ENCODE data around the gene COL5A1. TPM values are rescaled to one million over a fixed set of nuclear protein-coding genes. Genes with fewer than 3 reads are reported as not detected.

Gene COL5A1
- total RNA-seq, 1 donor from 2014 or later = 87.7 TPM

GRCh38 chr9:134807716-134808446 is 166.3 kb downstream of the COL5A1 start:
- TF ChIP-seq, protein P1, sequence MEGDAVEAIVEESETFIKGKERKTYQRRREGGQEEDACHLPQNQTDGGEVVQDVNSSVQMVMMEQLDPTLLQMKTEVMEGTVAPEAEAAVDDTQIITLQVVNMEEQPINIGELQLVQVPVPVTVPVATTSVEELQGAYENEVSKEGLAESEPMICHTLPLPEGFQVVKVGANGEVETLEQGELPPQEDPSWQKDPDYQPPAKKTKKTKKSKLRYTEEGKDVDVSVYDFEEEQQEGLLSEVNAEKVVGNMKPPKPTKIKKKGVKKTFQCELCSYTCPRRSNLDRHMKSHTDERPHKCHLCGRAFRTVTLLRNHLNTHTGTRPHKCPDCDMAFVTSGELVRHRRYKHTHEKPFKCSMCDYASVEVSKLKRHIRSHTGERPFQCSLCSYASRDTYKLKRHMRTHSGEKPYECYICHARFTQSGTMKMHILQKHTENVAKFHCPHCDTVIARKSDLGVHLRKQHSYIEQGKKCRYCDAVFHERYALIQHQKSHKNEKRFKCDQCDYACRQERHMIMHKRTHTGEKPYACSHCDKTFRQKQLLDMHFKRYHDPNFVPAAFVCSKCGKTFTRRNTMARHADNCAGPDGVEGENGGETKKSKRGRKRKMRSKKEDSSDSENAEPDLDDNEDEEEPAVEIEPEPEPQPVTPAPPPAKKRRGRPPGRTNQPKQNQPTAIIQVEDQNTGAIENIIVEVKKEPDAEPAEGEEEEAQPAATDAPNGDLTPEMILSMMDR (IDR thresholded peaks at IDR 0.05; ENCODE audit: insufficient read depth, low read length, poor library complexity, severe bottlenecking) = no peak
- no peak for DNase-seq (ENCODE audit: low read depth)
- no peaks in the 10 kb centered on the region for H3K36me3 ChIP-seq (ENCODE audit: control insufficient read depth, insufficient read depth, low read length)

DNA sequence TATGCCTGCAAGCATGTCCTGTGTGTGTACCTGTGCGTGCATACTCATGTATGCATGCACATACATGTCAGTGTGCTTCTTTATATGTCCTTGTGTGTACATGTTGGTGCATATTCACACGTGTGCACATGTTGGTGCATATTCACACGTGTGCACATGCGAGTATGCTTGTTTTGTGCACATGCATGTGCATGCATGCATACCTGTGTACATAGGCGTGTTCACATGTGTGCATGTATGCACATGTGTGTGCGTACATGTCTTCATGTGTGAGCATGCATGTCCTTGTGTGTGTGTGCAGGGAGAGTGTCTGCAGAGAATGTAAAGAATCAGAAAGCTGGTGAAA is 166.8 kb downstream of the COL5A1 start:
- Histone ChIP-seq H3K4me3 (ENCODE audit: low read depth, low read length) (no peak overlapping the region), H3K27me3 (ENCODE audit: control insufficient read depth, insufficient read depth, low read length) (no peaks in the 10 kb centered on the region), H3K36me3 (ENCODE audit: control insufficient read depth, insufficient read depth, low read length) (no peaks in the 10 kb centered on the region)
- no peak for DNase-seq (ENCODE audit: low read depth)
- TF ChIP-seq, protein P1 (IDR thresholded peaks at IDR 0.05; ENCODE audit: insufficient read depth, low read length, poor library complexity, severe bottlenecking) = no peak

More at GRCh38 chr9:134807716-134808446, 166.3 kb downstream of the COL5A1 start:
- Histone ChIP-seq H3K4me3 (ENCODE audit: low read depth, low read length) (no peak overlapping the region), H3K27me3 (ENCODE audit: control insufficient read depth, insufficient read depth, low read length) (no peaks in the 10 kb centered on the region)

- Histone ChIP-seq H3K36me3 (ENCODE audit: control insufficient read depth, insufficient read depth, low read length) (no peaks in the 10 kb centered on the region), H3K27me3 (ENCODE audit: control insufficient read depth, insufficient read depth, low read length) (no peaks in the 10 kb centered on the region), H3K4me3 (ENCODE audit: low read depth, low read length) (no peak overlapping the region)
- no peak for DNase-seq (ENCODE audit: low read depth)
- TF ChIP-seq, protein P1 (IDR thresholded peaks at IDR 0.05; ENCODE audit: insufficient read depth, low read length, poor library complexity, severe bottlenecking) = no peak
These were observed 167.7 kb downstream of the COL5A1 start for GRCh38 chr9:134809292-134809691.

- Histone ChIP-seq H3K36me3 (ENCODE audit: control insufficient read depth, insufficient read depth, low read length) (no peaks in the 10 kb centered on the region), H3K27me3 (ENCODE audit: control insufficient read depth, insufficient read depth, low read length) (no peaks in the 10 kb centered on the region), H3K4me3 (ENCODE audit: low read depth, low read length) (no peak overlapping the region)
- no peak for DNase-seq (ENCODE audit: low read depth)
- TF ChIP-seq, protein P1 (IDR thresholded peaks at IDR 0.05; ENCODE audit: insufficient read depth, low read length, poor library complexity, severe bottlenecking) = no peak
These were observed 168.2 kb downstream of the COL5A1 start for GRCh38 chr9:134809826-134810225.

GRCh38 chr9:134811079-134811672 is 169.6 kb downstream of the COL5A1 start:
- H3K27me3 ChIP-seq (ENCODE audit: control insufficient read depth, insufficient read depth, low read length) = no peaks in the 10 kb centered on the region
- DNase-seq (ENCODE audit: low read depth) = no peak
- TF ChIP-seq, protein P1 (IDR thresholded peaks at IDR 0.05; ENCODE audit: insufficient read depth, low read length, poor library complexity, severe bottlenecking) = no peak
- H3K4me3 ChIP-seq (ENCODE audit: low read depth, low read length) = no peak overlapping the region
- no peaks in the 10 kb centered on the region for H3K36me3 ChIP-seq (ENCODE audit: control insufficient read depth, insufficient read depth, low read length)

Data from kidney epithelial cell (primary cell).